COLO668 (cell line): ENCODE measurements around the gene ZNF23.
"Not testable (repeated sequence)": the region's sequence is repeated elsewhere in the genome, so short reads cannot be mapped to it uniquely, and the experiment has no call there.

ENCODE experiments used
- DNase-seq: peaks from one replicate; lab custom pipeline; 2025; ENCODE audit not compliant: unreplicated experiment; lab: John Stamatoyannopoulos, UW

ZNF23 gene

GRCh38 chr16:71461686-71462648 is at the start of gene ZNF23:
ZNF23 (minus strand) TSS chr16:71462247; CDS start chr16:71456796, 5,451 bp downstream.
- DNase-seq: peak; percentile 85

- DNase-seq: no peak
Measured at GRCh38 chr16:71507061-71507460, 45.0 kb upstream of the ZNF23 start.

- no peak for DNase-seq
Measured at GRCh38 chr16:71504901-71505300, 42.9 kb upstream of the ZNF23 start.

- not testable (repeated sequence) for DNase-seq
Measured at GRCh38 chr16:71504051-71504450, 42.0 kb upstream of the ZNF23 start.

- no peak for DNase-seq
Measured at GRCh38 chr16:71501547-71501946, 39.5 kb upstream of the ZNF23 start.

- no peak for DNase-seq
Measured at GRCh38 chr16:71500964-71501363, 38.9 kb upstream of the ZNF23 start.

- DNase-seq: peak; percentile 39
Measured at GRCh38 chr16:71499775-71500364, 37.8 kb upstream of the ZNF23 start.

GRCh38 chr16:71498031-71498430 is 36.0 kb upstream of the ZNF23 start:
- no peak for DNase-seq

GRCh38 chr16:71493213-71493612 is 31.2 kb upstream of the ZNF23 start:
- DNase-seq: no peak

GRCh38 chr16:71492786-71493185 is 30.7 kb upstream of the ZNF23 start:
- no peak for DNase-seq

- DNase-seq: no peak
Measured at GRCh38 chr16:71491054-71491453, 29.0 kb upstream of the ZNF23 start.

- no peak for DNase-seq
Measured at GRCh38 chr16:71490361-71490760, 28.3 kb upstream of the ZNF23 start.

GRCh38 chr16:71489122-71489521 is 27.1 kb upstream of the ZNF23 start, which contains the start of gene ZNF19:
ZNF19 (minus strand) TSS chr16:71489324; CDS start chr16:71482114, 7,210 bp downstream.
- no peak for DNase-seq

- DNase-seq: peak; percentile 84
Measured at GRCh38 chr16:71484006-71484893, 22.2 kb upstream of the ZNF23 start.

- no peak for DNase-seq
Measured at GRCh38 chr16:71482569-71482968, 20.5 kb upstream of the ZNF23 start.

- no peak for DNase-seq
Measured at GRCh38 chr16:71480956-71481355, 18.9 kb upstream of the ZNF23 start.

- peak; percentile 4 for DNase-seq
Measured at GRCh38 chr16:71479420-71479819, 17.4 kb upstream of the ZNF23 start.

GRCh38 chr16:71476457-71477124 is 14.5 kb upstream of the ZNF23 start:
- no peak for DNase-seq

GRCh38 chr16:71474864-71475263 is 12.8 kb upstream of the ZNF23 start:
- DNase-seq: no peak

- DNase-seq: no peak
Measured at GRCh38 chr16:71473891-71474290, 11.8 kb upstream of the ZNF23 start.

GRCh38 chr16:71472931-71473330 is 10.9 kb upstream of the ZNF23 start:
- no peak for DNase-seq
